GM10266 (cell line): ENCODE results near the gene C12orf43.

Source experiments
- DNase-seq: peaks from one replicate; pipeline ENCODE4 v3.0.0; 2012; ENCODE audit errors: extremely low spot score
- TF ChIP-seq, protein P1 (sequence below): IDR thresholded peaks from 2 replicates; pipeline ENCODE4 v1.5.1; 2012; ENCODE audit warnings: mild to moderate bottlenecking, low read depth; ENCODE audit not compliant: control insufficient read depth, insufficient read depth; ENCODE audit errors: missing control alignments

Gene C12orf43

DNA sequence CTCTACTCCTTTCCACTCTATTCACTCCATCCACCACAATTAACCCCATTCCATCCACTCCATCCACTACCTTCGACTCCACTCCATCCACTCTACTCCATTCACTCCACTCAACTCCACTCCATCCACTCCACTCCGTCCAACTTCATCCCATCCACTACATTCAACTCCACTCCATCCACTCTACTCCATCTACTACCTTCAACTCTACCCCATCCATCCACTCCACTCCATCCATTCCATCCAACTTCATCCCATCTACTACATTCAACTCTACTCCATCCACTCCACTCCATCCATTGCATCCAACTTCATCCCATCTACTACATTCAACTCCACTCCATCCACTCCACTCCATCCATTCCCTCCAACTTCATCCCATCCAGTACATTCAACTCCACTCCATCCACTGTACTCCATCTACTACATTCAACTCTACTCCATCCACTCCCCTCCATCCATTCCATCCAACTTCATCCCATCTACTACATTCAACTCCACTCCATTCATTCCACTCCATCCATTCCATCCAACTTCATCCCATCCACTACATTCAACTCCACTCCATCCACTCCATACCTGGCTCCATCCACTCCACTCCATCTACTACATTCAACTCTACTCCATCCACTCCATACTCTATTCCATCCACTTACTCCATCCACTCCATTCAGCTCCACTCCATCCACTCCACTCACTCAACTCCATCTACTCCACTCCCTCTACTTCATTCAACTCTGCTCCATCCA is 21.5 kb downstream of the C12orf43 start:
- no peak for DNase-seq
- TF ChIP-seq, protein P1, sequence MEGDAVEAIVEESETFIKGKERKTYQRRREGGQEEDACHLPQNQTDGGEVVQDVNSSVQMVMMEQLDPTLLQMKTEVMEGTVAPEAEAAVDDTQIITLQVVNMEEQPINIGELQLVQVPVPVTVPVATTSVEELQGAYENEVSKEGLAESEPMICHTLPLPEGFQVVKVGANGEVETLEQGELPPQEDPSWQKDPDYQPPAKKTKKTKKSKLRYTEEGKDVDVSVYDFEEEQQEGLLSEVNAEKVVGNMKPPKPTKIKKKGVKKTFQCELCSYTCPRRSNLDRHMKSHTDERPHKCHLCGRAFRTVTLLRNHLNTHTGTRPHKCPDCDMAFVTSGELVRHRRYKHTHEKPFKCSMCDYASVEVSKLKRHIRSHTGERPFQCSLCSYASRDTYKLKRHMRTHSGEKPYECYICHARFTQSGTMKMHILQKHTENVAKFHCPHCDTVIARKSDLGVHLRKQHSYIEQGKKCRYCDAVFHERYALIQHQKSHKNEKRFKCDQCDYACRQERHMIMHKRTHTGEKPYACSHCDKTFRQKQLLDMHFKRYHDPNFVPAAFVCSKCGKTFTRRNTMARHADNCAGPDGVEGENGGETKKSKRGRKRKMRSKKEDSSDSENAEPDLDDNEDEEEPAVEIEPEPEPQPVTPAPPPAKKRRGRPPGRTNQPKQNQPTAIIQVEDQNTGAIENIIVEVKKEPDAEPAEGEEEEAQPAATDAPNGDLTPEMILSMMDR, result no peak

DNA sequence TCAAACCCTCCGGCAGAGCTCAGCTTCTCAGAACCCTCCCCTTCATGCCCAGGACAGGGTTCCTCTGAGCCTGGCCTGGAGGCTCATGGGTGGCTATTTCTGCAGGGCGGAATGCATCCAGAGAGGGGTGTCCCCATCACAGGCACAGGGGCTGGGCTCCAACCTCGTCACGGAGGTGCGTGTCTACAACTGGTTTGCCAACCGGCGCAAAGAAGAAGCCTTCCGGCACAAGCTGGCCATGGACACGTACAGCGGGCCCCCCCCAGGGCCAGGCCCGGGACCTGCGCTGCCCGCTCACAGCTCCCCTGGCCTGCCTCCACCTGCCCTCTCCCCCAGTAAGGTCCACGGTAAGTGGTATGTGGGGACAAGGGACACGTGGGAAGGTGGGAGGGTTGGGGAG is 22.2 kb downstream of the C12orf43 start:
- no peak for DNase-seq
- TF ChIP-seq, protein P1, result no peak

DNA sequence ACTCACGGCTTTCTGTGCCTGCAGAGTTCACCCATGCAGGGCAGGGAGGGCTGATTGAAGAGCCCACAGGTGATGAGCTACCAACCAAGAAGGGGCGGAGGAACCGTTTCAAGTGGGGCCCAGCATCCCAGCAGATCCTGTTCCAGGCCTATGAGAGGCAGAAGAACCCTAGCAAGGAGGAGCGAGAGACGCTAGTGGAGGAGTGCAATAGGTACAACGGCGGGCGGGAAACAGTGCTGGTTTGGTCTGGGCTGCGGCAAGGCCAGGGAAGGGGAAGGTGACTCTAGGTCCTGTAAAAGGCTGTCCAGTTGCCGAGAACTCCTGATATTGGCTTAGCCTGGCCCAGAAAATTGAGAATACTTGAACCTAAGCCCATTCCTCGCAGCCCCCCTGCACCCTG is 22.8 kb downstream of the C12orf43 start:
- no peak for DNase-seq
- TF ChIP-seq, protein P1, result no peak

DNA sequence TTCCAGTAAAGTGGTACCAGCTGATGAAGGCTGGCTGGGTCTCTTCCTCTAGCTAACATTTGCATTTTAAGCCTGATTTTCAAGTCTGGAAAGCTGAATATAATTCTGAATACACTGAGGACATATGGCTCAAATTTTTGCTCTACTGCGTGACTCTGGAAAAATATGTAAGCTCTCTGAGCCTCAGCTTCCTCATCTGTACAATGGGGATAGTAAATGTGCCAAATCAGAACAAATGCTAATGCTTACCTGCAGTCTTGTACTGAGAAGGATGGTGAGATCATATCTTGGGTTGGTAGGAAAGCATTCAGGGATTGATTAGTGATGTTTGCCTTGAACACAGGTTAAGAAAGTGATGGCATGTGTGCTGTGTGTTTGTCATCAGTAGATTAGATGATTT is 23.3 kb downstream of the C12orf43 start:
- TF ChIP-seq, protein P1, result no peak
- no peak for DNase-seq

DNA sequence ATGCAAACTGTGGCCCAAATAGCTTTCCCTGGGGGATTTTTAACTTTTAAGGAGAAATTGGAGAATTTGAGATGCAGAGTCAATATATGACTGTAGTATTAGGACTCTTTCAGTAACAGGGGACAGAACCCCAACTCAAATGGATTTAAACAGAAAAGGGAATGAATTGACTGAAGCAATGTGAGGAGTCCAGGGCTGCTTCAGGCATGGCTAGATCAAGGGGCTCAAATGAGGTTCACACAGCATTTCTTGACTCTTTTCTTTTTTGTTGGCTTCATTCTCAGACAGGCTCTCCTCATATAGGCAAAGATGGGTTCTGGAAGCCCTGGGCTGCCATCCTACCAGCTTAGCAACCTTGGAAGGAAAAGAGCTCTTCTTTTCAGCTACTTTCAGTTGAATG is 24.3 kb downstream of the C12orf43 start:
- no peak for DNase-seq
- TF ChIP-seq, protein P1, result no peak

DNA sequence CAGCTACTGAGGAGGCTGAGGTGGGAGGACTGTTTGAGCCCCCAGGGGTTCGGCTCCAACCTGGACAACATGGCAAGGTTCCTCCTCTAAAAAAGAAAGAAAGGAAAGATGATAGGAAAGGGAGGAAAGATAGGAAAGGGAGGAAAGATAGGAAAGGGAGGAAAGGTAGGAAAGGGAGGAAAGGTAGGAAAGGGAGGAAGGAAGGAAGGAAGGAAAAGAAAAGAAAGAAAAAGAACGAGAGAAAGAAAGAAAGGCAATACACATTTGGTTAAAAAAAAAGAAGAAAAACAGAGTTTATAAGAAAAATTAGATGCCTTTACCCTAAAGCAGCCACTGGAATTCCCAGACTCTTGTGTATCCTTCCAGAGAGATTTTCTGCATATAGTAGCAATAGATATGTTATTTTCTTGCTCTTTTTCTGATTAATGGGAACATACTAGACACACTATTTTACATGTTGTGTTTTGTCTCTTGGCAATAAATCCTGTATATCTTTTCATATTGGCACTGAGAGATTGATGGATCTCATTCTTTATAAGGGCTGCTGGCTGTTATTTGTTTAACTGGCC is 25.7 kb downstream of the C12orf43 start:
- TF ChIP-seq, protein P1, result no peak
- no peak for DNase-seq

DNA sequence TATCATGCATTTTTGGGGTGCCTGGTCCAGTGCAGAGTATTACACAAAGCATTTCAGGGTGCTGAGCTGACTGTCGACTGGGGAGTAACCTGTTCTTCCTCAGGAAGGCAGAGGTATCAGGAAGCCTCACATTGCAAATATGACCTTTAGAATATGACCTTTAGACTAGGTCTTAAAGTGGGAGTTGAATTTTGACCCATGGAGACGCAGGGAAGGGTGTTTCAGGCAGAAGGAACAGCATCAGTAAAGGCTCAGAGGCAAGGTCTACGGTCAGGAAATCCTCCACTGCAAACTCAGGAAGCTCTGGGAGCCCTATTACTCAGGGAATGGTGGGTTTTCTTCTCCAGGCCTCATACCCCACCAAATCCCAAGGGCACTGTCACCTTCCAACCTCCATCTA is 26.6 kb downstream of the C12orf43 start:
- TF ChIP-seq, protein P1, result no peak
- DNase-seq, result no peak
